GM10248 (cell line): Measurements from ENCODE around the gene ZNF346.

Experiments
- CTCF ChIA-PET: fragments of 300-600 bp; sonication (Branson Sonifier 250); formaldehyde crosslinking; extraction: SDS; loops from one replicate; lab custom pipeline; 2021; ENCODE audit warnings: antibody characterized with exemption; lab: Yijun Ruan, JAX
- POLR2A ChIA-PET: fragments of 350-650 bp; sonication (Branson Sonifier 250); formaldehyde crosslinking; extraction: SDS; loops from one replicate; lab custom pipeline; 2020; ENCODE audit warnings: antibody characterized with exemption; lab: Yijun Ruan, JAX
- DNase-seq: peaks from one replicate; pipeline ENCODE4 v3.0.0; 2012; ENCODE audit errors: extremely low spot score
- TF ChIP-seq, protein P1 (sequence below): IDR thresholded peaks from 2 replicates; pipeline ENCODE4 v1.5.1; 2012; ENCODE audit warnings: mild to moderate bottlenecking, low read depth; ENCODE audit errors: extremely low read depth, missing control alignments, control extremely low read depth

ZNF346 gene

DNA sequence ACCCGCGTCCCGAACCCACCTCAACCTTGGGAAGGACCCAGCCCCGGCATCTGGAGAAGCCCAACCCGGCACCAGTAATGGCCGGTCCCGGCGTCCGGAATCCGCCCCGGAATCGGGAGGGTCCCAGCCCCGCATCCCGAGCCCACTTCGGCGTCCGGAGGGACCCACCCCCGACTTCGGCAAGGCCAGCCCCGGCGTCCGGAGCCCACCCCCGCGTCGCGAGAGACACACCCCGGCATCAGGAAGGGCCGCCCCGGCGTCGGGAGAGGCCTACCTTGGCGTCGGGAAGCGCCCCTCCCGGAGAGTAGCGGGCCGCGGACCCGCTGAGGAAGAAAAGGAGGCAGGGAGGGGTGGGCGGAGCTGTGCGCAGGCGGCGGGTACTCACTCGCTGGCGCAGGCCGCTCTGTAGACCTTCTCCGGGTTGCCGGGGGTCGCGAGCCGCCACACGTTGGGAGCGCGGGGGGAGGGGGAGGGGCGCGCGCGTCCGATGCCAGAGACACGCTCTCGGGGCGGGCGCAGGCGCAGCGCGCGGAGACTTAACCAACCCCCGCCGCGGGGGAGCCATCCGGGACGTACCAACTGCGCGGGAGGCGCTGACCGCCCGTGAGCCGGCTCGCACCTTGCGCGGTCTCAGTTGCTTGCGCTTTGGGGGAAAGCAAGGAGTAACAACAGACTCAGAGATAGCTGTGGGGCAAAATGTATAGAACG is 16.1 kb upstream of the ZNF346 start, which contains the start of gene UIMC1:
UIMC1 (minus strand) TSS at position 515 of the 708 bp plus-strand sequence. CDS start 24,164 bp downstream, outside the sequence.
- POLR2A ChIA-PET: no interaction called here
- CTCF ChIA-PET: interaction anchor here (1.0 to 4.2 kb wide), 8 partner anchors 10 to 346 kb away, joined by 3 to 29 read pairs (median 4); partner anchors contain the start of gene ZNF346

DNA sequence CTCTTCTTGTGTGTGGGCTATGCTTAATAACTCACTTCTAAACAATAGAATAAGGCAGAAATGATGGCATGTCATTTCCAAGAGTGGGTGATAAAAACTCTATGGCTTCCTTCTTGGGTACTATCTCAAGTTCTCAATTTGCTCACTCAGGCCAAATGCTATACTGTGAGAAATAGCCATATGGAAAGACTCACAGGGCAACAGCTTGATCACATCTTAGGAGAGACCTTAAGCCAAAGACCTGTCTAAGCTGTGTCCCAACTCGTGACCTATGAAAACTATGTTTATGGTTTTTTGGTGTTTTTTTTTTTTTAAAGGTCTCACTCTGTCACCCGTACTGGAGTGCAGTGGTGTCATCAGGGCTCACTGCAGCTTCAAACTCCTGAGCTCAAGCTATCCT is 13.8 kb upstream of the ZNF346 start:
- TF ChIP-seq, protein P1, sequence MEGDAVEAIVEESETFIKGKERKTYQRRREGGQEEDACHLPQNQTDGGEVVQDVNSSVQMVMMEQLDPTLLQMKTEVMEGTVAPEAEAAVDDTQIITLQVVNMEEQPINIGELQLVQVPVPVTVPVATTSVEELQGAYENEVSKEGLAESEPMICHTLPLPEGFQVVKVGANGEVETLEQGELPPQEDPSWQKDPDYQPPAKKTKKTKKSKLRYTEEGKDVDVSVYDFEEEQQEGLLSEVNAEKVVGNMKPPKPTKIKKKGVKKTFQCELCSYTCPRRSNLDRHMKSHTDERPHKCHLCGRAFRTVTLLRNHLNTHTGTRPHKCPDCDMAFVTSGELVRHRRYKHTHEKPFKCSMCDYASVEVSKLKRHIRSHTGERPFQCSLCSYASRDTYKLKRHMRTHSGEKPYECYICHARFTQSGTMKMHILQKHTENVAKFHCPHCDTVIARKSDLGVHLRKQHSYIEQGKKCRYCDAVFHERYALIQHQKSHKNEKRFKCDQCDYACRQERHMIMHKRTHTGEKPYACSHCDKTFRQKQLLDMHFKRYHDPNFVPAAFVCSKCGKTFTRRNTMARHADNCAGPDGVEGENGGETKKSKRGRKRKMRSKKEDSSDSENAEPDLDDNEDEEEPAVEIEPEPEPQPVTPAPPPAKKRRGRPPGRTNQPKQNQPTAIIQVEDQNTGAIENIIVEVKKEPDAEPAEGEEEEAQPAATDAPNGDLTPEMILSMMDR: no peak
- POLR2A ChIA-PET: interaction anchor here (1.0 kb wide), 1 partner anchor 12 kb away, joined by 3 read pairs; no protein-coding TSS in a partner anchor
- CTCF ChIA-PET: no interaction called here
- DNase-seq: no peak

More for the DNA sequence above, 16.1 kb upstream of the ZNF346 start, which contains the start of gene UIMC1:
- DNase-seq: peak; percentile 95
- TF ChIP-seq, protein P1: no peak

DNA sequence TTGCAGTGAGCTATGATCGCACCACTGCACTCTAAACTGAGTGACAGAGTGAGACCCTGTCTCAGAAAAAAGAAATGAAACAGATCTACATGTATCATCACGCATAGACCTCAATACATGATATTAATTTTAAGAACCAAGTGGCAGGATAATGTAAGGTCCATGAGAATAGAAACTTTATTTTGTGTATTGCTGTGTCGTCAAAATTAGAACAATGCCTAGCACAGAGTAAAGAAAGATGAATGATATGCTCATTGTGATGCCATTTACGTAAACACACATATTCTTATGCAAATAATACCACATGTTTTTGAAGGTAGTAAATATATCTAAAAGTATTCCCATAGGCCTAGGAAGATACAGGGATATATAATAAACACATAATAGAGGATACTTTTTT is 12.3 kb upstream of the ZNF346 start:
- POLR2A ChIA-PET: no interaction called here
- DNase-seq: no peak
- CTCF ChIA-PET: interaction anchor here (1.0 to 1.8 kb wide), 3 partner anchors 12 to 25 kb away, joined by 3 to 6 read pairs (median 3); partner anchors contain the start of gene ZNF346
- TF ChIP-seq, protein P1: no peak

DNA sequence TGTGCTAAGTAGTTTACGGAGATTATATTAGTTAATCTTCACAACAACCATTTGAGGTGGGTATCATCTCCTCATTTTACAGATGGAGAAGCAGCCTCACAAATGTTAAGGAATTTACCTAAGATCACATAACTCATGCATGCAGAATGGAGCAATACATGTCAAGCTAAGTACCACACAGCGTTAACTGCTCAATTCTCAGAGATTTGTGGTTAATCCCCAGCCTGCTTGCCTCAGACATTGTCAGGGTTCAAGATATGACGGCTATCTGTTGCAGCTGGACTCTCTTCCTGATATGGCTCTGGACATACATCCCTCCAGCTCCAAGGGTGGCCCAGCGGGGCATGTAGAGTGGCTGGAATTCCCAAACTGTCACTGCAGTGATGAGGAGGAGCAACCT is 7.3 kb upstream of the ZNF346 start:
- TF ChIP-seq, protein P1: no peak
- CTCF ChIA-PET: no interaction called here
- POLR2A ChIA-PET: no interaction called here
- DNase-seq: no peak

DNA sequence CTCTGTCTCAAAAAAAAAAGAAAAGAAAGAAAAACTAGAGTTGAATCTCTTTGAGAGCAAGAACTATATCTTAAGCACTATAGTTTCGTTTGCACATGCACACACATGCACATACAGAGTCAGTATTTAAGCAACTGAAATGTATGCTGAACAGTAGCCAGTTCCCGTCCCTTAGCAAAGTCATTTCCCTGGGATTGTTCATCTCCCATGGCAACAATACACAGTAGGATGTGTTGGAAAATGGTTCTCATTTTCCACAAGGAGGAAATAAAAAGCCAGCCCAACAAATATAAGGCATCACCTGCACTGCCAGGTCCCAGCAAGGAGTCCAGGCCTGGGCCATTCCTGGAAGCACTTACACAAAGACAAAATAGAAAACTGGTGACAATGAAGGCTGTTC is 4.2 kb upstream of the ZNF346 start:
- DNase-seq: no peak
- ChIA-PET CTCF (no interaction called here), POLR2A (no interaction called here)
- TF ChIP-seq, protein P1: no peak

DNA sequence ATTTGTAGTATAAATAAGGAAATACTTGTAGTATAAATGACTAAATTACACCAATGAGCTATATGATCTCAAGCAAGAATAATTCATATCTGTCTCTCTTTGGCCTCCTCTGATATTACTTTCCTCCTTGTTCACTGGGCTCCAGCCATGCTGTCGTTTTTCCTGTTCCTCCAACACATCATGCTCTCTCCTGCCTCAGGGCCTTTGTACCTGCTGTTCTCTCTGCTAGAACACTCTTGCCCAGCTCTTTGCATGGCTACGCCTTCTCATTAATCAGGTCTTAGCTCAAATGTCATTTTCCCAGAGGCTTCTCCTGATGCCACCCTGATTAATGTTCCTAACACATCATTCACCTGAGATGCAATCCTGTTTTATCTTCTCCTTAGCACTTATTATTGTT is 2.5 kb upstream of the ZNF346 start:
- no peak for DNase-seq
- ChIA-PET CTCF (interaction anchor here (0.8 to 4.3 kb wide), 3 partner anchors 9 to 52 kb away, joined by 3 to 29 read pairs (median 3); partner anchors contain the start of gene UIMC1), POLR2A (interaction anchor here (1.0 kb wide), 2 partner anchors 11 to 16 kb away, joined by 3 to 4 read pairs; no protein-coding TSS in a partner anchor)
- TF ChIP-seq, protein P1: no peak
